ENCODE measurements around the gene OBSL1.

OBSL1 gene

GRCh38 chr2:219509780-219510511 lies 61.4 kb downstream of the OBSL1 start:
- DNase-seq = peak; percentile 88

- no peak for DNase-seq
Measured at GRCh38 chr2:219508971-219509779, 62.2 kb downstream of the OBSL1 start.

- no peak for DNase-seq
Measured at GRCh38 chr2:219508444-219508734, 63.0 kb downstream of the OBSL1 start.

GRCh38 chr2:219507581-219508443 lies 63.5 kb downstream of the OBSL1 start:
- DNase-seq = no peak

- DNase-seq = no peak
Measured at GRCh38 chr2:219506802-219507526, 64.4 kb downstream of the OBSL1 start.

- no peak for DNase-seq
Measured at GRCh38 chr2:219506153-219506801, 65.1 kb downstream of the OBSL1 start.

- DNase-seq = no peak
Measured at GRCh38 chr2:219505585-219505984, 65.8 kb downstream of the OBSL1 start.

GRCh38 chr2:219502618-219503017 lies 68.7 kb downstream of the OBSL1 start:
- DNase-seq = no peak

GRCh38 chr2:219501849-219502248 lies 69.5 kb downstream of the OBSL1 start:
- DNase-seq = no peak

All from 8988T (cell line).